Gastrocnemius medialis (tissue), 4 donors: Measurements from ENCODE around the gene KRT80. TPM values are rescaled to one million over a fixed set of nuclear protein-coding genes. Genes with fewer than 3 reads are reported as not detected.

Experiments
- ATAC-seq, 2 donors: fragments of 150-250 bp; one replicate each; pipeline ENCODE4 v1.9.1; 2016
- DNase-seq, 2 donors: peaks; one replicate each; pipeline ENCODE4 v3.0.0-alpha.2; 2019
- H3K27ac ChIP-seq, 4 donors: fragments of 200-600 bp; sonication (generic); 1 replicate in 1 of 4; 2 replicates in 3 of 4; pipeline ENCODE4 v1.5.1; 2016 to 2018; ENCODE audit warnings: mild to moderate bottlenecking in 2 of 4, moderate library complexity in 1 of 4
- H3K27me3 ChIP-seq, 3 donors: fragments of 200-600 bp; sonication (generic) in 2 of 3; 1 replicate in 1 of 3; 2 replicates in 2 of 3; pipeline versions ENCODE4 v1.5.1 to v1.6.0; 2016 to 2019; ENCODE audit warnings: mild to moderate bottlenecking in 1 of 3, moderate library complexity in 1 of 3
- H3K36me3 ChIP-seq, 2 donors: fragments of 200-600 bp; sonication (generic) in 1 of 2; one replicate each; pipeline ENCODE4 v1.5.1; 2017 to 2018
- H3K4me1 ChIP-seq, 2 donors: fragments of 200-600 bp; sonication (generic) in 1 of 2; one replicate each; pipeline ENCODE4 v1.5.1; 2016 to 2017; ENCODE audit warnings: mild to moderate bottlenecking in 2 of 2
- H3K4me3 ChIP-seq, 4 donors: fragments of 200-600 bp; sonication (generic) in 3 of 4; 1 replicate in 1 of 4; 2 replicates in 3 of 4; pipeline ENCODE4 v1.5.1; 2016 to 2019; ENCODE audit warnings: mild to moderate bottlenecking in 2 of 4
- H3K9me3 ChIP-seq, 3 donors: fragments of 200-600 bp; sonication (generic) in 2 of 3; 1 replicate in 1 of 3; 2 replicates in 2 of 3; pipeline ENCODE4 v1.5.1; 2016 to 2019
- POLR2A ChIP-seq, 2 donors: fragments of 450-650 bp; IDR thresholded peaks; one replicate each; pipeline ENCODE4 v1.6.1; 2017; ENCODE audit warnings: antibody characterized with exemption in 2 of 2, mild to moderate bottlenecking in 2 of 2, moderate library complexity in 2 of 2
- in situ Hi-C, 4 donors: fragments of 200-750 bp; cut with MboI; loops; one replicate each; pipeline versions ENCODE4 v1.15.0 to v1.8.0; 2017; ENCODE audit warnings: low sequenced_read_pairs in 4 of 4
- intact Hi-C: fragments of 100-400 bp; cut with DNase I; formaldehyde crosslinking; loops from one replicate; pipeline ENCODE4 v1.15.1; 2023; ENCODE audit warnings: low total_unique reads
- total RNA-seq, 4 donors: library from RNA; depleted of rRNA; stranded (reverse); fragments of >200 nt; gene quantifications; one replicate each; pipeline versions ENCODE4 v1.1.0 to v1.2.3, GENCODE V29; 2016
- TF ChIP-seq, protein P1 (sequence below), 5 experiments: fragments of 450-650 bp in 3 of 5; fragments of 200-600 bp in 2 of 5; sonication (generic) in 2 of 5; IDR thresholded peaks in 4 of 5; conservative IDR thresholded peaks in 1 of 5; 1 replicate in 4 of 5; 2 replicates in 1 of 5; pipeline ENCODE4 v1.5.1; 2016 to 2019; ENCODE audit warnings: antibody characterized with exemption in 5 of 5, mild to moderate bottlenecking in 3 of 5, moderate library complexity in 3 of 5

The KRT80 gene
- total RNA-seq, 4 donors from 2014 or later = 0.13 to 0.26 TPM; not detected in 2

DNA sequence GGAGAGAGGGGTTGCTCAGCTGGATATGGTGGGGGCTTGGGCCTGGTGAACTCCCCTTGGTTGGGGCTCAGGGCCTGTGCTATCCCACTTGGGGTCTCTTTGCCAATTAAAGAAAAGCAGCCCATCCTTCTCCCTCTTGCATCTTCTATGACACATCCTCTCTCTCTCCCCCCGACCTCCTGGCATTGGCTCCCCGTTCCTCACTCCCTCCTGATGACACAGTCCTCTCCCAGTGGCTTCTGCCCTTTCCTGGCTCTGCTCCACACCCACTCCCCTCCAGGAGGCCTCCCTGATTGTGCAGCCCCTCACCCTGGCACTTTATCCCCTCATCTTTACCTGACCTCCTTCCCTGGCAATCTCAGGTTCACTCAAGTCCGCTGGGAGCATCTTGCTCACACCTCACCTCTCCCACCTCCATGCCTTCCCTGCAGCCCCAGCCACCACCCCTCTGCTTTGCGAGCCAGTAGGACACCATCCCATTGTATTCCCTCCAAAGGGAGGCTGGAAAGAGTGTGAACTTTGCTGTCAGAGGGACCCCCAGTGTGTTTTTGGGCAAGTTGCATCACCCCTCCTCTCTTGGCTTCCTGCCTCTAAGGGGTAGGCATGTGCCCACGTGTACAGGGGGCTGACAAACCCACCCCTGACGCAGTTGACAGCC, 10.7 kb downstream of the KRT80 start:
- no peak for ATAC-seq
- H3K4me1 ChIP-seq = peaks cover 3 to 4% of the 10 kb centered on the region in 2 donors

GRCh38 chr12:52179396-52179973, 12.3 kb downstream of the KRT80 start:
- TF ChIP-seq, protein P1, sequence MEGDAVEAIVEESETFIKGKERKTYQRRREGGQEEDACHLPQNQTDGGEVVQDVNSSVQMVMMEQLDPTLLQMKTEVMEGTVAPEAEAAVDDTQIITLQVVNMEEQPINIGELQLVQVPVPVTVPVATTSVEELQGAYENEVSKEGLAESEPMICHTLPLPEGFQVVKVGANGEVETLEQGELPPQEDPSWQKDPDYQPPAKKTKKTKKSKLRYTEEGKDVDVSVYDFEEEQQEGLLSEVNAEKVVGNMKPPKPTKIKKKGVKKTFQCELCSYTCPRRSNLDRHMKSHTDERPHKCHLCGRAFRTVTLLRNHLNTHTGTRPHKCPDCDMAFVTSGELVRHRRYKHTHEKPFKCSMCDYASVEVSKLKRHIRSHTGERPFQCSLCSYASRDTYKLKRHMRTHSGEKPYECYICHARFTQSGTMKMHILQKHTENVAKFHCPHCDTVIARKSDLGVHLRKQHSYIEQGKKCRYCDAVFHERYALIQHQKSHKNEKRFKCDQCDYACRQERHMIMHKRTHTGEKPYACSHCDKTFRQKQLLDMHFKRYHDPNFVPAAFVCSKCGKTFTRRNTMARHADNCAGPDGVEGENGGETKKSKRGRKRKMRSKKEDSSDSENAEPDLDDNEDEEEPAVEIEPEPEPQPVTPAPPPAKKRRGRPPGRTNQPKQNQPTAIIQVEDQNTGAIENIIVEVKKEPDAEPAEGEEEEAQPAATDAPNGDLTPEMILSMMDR (IDR thresholded peaks at IDR 0.05 in 4 of 5, conservative IDR thresholded peaks at IDR 0.05 in 1 of 5) = no peak
- TF ChIP-seq POLR2A (IDR thresholded peaks at IDR 0.05) = no peak
- H3K27me3 ChIP-seq = no peaks in the 10 kb centered on the region
- intact Hi-C loops = no loop called here
- no peak for DNase-seq
- ATAC-seq = no peak
- no peaks in the 10 kb centered on the region for H3K36me3 ChIP-seq
- peaks cover 3 to 4% of the 10 kb centered on the region in 2 donors for H3K4me1 ChIP-seq
- in situ Hi-C loops = no loop called here
- no peak overlapping the region for H3K4me3 ChIP-seq
- H3K9me3 ChIP-seq = no peaks in the 10 kb centered on the region
- H3K27ac ChIP-seq = no peak overlapping the region

More for the DNA sequence above, 10.7 kb downstream of the KRT80 start:
- no peak overlapping the region for H3K4me3 ChIP-seq
- no peaks in the 10 kb centered on the region for H3K36me3 ChIP-seq
- no peaks in the 10 kb centered on the region for H3K27me3 ChIP-seq
- no peaks in the 10 kb centered on the region for H3K9me3 ChIP-seq
- intact Hi-C loops (no loop called here), in situ Hi-C loops (no loop called here)
- H3K27ac ChIP-seq = no peak overlapping the region
- no peak for DNase-seq
- no peak for TF ChIP-seq POLR2A (IDR thresholded peaks at IDR 0.05)
- TF ChIP-seq, protein P1 (IDR thresholded peaks at IDR 0.05 in 4 of 5, conservative IDR thresholded peaks at IDR 0.05 in 1 of 5) = no peak

DNA sequence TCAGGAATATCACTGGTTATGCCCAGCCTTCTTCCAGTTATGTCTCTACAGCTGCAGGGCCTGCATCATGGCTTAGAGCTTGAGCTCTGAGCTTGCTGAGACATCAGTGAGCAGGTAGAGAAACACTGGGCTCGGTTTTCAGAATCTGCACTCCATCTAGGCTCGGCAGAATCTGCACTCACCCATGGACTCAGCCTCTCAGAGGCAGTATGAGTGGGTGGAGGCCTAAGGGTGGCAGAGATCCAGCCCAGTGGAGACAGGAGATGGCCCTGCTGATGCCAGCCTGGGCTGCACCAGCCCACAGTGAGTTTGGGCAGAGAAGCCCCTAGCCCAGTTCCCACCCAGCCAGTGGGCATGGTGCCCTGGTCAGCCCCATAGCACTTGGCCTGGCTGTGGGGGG, 12.8 kb downstream of the KRT80 start:
- in situ Hi-C loops (no loop called here), intact Hi-C loops (no loop called here)
- H3K36me3 ChIP-seq = no peaks in the 10 kb centered on the region
- no peaks in the 10 kb centered on the region for H3K9me3 ChIP-seq
- H3K27ac ChIP-seq = no peak overlapping the region
- H3K4me1 ChIP-seq = peaks cover 3 to 4% of the 10 kb centered on the region in 2 donors
- no peak overlapping the region for H3K4me3 ChIP-seq
- DNase-seq = no peak
- ATAC-seq = no peak
- no peak for TF ChIP-seq POLR2A (IDR thresholded peaks at IDR 0.05)
- TF ChIP-seq, protein P1 (IDR thresholded peaks at IDR 0.05 in 4 of 5, conservative IDR thresholded peaks at IDR 0.05 in 1 of 5) = no peak
- H3K27me3 ChIP-seq = no peaks in the 10 kb centered on the region

DNA sequence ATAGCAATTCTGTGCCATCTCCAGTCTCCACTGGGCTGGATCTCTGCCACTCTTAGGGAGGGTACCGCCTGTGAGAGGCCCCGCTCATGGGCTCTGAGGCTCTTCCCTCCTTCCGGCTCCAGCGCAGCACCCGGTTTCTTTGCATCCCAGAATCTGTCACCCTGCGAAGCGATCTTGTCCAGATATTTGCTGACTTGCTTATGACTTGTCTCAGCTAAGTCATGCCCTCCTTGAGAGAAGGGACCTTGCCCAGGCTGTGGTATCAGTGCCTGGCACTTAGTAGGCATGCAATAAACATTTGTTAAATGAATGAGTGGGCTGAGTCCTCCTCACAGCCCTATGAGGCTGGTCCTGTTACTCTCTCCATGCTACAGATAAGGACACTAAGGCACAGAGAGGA, 13.4 kb downstream of the KRT80 start:
- intact Hi-C loops (no loop called here), in situ Hi-C loops (no loop called here)
- no peak overlapping the region for H3K27ac ChIP-seq
- no peaks in the 10 kb centered on the region for H3K36me3 ChIP-seq
- DNase-seq = no peak
- H3K9me3 ChIP-seq = no peaks in the 10 kb centered on the region
- no peaks in the 10 kb centered on the region for H3K27me3 ChIP-seq
- H3K4me1 ChIP-seq = peaks cover 0 to 3% of the 10 kb centered on the region in 2 donors
- no peak for TF ChIP-seq POLR2A (IDR thresholded peaks at IDR 0.05)
- TF ChIP-seq, protein P1 (IDR thresholded peaks at IDR 0.05 in 4 of 5, conservative IDR thresholded peaks at IDR 0.05 in 1 of 5) = no peak
- ATAC-seq = no peak
- no peak overlapping the region for H3K4me3 ChIP-seq
